OCI-LY3 (cell line): ENCODE measurements around the gene GALNT2.

ENCODE experiments used
- H2AFZ ChIP-seq: fragments of 200-600, 300-600 bp; shearing (Covaris generic); 2 replicates; pipeline ENCODE4 v1.6.0; 2014; ENCODE audit warnings: antibody characterized with exemption, low read depth, low read length
- H3K27ac ChIP-seq: fragments of 200-600, 300-600 bp; sonication (generic); 2 replicates; pipeline ENCODE4 v1.5.1; 2014; ENCODE audit warnings: mild to moderate bottlenecking, low read length, moderate library complexity, mixed read lengths
- H3K27me3 ChIP-seq: fragments of 200-600, 300-600 bp; sonication (generic); 2 replicates; pipeline ENCODE4 v1.6.1; 2014; ENCODE audit warnings: low read depth, low read length, mixed read lengths
- H3K36me3 ChIP-seq: fragments of 200-600, 300-600 bp; sonication (generic); replicated peaks from 2 replicates; pipeline ENCODE3; 2014; ENCODE audit warnings: low read depth, low read length, mixed read lengths
- H3K4me1 ChIP-seq: fragments of 300-600, 200-600 bp; sonication (generic); 2 replicates; pipeline ENCODE4 v1.6.1; 2014; ENCODE audit warnings: low read length, mixed read lengths
- H3K4me2 ChIP-seq: fragments of 200-600, 300-600 bp; sonication (generic); 2 replicates; pipeline ENCODE4 v1.6.1; 2014; ENCODE audit warnings: low read length, mixed read lengths
- H3K4me3 ChIP-seq: fragments of 300-600, 200-600 bp; sonication (generic); 2 replicates; pipeline ENCODE4 v1.5.1; 2014; ENCODE audit warnings: antibody characterized with exemption, mild to moderate bottlenecking, low read length, moderate library complexity
- H3K79me2 ChIP-seq: fragments of 300-600, 200-600 bp; shearing (Covaris generic); 2 replicates; pipeline ENCODE4 v1.6.1; 2014; ENCODE audit warnings: mild to moderate bottlenecking, low read length, mixed read lengths
- H3K9ac ChIP-seq: fragments of 300-600, 200-600 bp; shearing (Covaris generic); 2 replicates; pipeline ENCODE4 v1.6.0; 2014; ENCODE audit warnings: mild to moderate bottlenecking, low read length, moderate library complexity
- H3K9me3 ChIP-seq: fragments of 200-600, 300-600 bp; shearing (Covaris generic); 2 replicates; pipeline ENCODE4 v1.6.1; 2014; ENCODE audit warnings: low read length, mixed read lengths; ENCODE audit not compliant: insufficient read depth
- H4K20me1 ChIP-seq: fragments of 200-600, 300-600 bp; sonication (generic); 2 replicates; pipeline ENCODE4 v1.6.1; 2016; ENCODE audit warnings: low read length, mixed read lengths; ENCODE audit not compliant: insufficient read depth
- CTCF ChIP-seq: fragments of 200-600, 300-600 bp; sonication (generic); IDR thresholded peaks from 2 replicates; pipeline ENCODE4 v1.5.1; 2014; ENCODE audit warnings: antibody characterized with exemption, low read length, low read depth
- EZH2phosphoT487 ChIP-seq: fragments of 200-600 bp; shearing (Covaris generic); IDR thresholded peaks from 2 replicates; pipeline ENCODE4 v1.6.1; 2018; ENCODE audit warnings: antibody characterized with exemption, mixed run types, low read depth

Gene GALNT2

DNA sequence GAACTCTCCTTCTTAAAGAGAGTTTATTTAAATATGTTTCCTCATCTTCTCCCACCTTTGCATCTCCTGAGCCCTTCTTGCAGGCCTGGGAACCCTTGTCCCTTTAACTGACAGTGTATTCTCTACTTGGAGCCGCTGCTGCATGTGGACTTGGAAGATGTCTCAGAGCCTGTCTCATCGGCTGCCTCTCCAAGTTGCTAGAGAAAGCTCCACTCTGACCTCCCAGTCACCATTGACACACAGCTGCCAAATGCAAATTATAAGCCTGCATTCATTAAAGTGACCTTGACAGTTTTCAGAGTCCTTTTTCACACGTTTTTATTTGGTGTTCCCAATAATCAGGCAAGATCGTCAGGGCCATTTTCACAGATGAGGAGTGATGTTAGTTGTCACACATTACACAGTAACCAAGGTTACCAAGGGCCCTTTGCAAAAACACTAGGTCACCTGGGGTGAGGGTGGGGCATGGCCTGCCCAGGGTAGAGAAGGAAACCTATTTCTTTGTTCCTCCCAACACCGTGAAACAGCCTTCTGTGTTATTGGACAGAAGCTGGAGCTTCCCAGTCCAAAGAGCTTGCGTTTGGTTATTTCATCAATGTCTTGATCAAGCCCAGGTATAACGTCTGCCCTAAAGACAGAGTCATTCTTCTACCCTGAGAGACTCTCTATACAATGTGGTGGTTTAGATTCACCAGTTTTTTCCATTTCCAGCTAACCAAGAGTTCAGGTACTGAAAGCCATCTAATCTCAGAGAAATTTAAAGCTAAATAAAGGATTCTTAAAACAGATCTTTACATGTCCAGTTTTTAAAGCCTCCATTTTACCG lies 164.1 kb downstream of the GALNT2 start:
- Histone ChIP-seq H3K9me3 (no peaks in the 10 kb centered on the region), H3K79me2 (no peaks in the 10 kb centered on the region), H3K27ac (no peak overlapping the region), H2AFZ (no peak overlapping the region), H3K36me3 (no peaks in the 10 kb centered on the region), H3K27me3 (no peaks in the 10 kb centered on the region), H3K9ac (no peak overlapping the region), H3K4me3 (no peak overlapping the region), H3K4me2 (no peak overlapping the region), H3K4me1 (0 out of 2 replicates have a peak, but pooled peaks cover 3% of the 10 kb centered on the region), H4K20me1 (no peaks in the 10 kb centered on the region)
- TF ChIP-seq CTCF: no peak
- no peak for TF ChIP-seq EZH2phosphoT487

DNA sequence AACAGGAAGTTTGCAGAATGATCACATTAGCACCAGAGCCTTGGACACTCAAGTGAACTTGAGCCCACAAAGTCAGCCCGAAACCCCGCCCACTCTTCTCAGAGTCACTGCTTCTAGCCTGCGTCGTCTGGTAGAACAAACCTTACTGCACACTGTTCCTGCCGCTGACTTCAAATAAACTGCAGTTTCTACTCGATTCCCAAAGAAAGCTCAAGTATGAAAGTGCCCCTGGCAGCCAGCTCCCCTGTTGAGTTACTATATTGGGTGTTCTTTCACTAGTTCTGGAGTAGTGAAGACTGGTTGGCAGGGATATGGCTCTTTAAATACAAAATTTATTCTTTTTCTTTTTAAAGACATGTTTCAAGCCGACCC lies 164.7 kb downstream of the GALNT2 start:
- Histone ChIP-seq H4K20me1 (no peaks in the 10 kb centered on the region), H3K4me1 (0 out of 2 replicates have a peak, but pooled peaks cover 3% of the 10 kb centered on the region), H3K4me2 (no peak overlapping the region), H3K27ac (no peak overlapping the region), H3K4me3 (no peak overlapping the region), H3K27me3 (no peaks in the 10 kb centered on the region), H3K9me3 (no peaks in the 10 kb centered on the region), H3K9ac (no peak overlapping the region), H3K79me2 (no peaks in the 10 kb centered on the region), H3K36me3 (no peaks in the 10 kb centered on the region), H2AFZ (no peak overlapping the region)
- TF ChIP-seq EZH2phosphoT487 (no peak), CTCF (no peak)

- Histone ChIP-seq H4K20me1 (peaks cover 3% of the 10 kb centered on the region; the same call in 1 of the 2 replicates), H2AFZ (no peak overlapping the region), H3K9me3 (no peaks in the 10 kb centered on the region), H3K79me2 (no peaks in the 10 kb centered on the region), H3K4me3 (no peak overlapping the region), H3K9ac (no peak overlapping the region), H3K36me3 (peaks cover 3% of the 10 kb centered on the region), H3K27ac (no peak overlapping the region), H3K4me2 (no peak overlapping the region), H3K4me1 (0 out of 2 replicates have a peak, but pooled peaks cover 3% of the 10 kb centered on the region), H3K27me3 (no peaks in the 10 kb centered on the region)
- no peak for TF ChIP-seq CTCF
- TF ChIP-seq EZH2phosphoT487: no peak
These were observed 165.3 kb downstream of the GALNT2 start for GRCh38 chr1:230232371-230232771.

DNA sequence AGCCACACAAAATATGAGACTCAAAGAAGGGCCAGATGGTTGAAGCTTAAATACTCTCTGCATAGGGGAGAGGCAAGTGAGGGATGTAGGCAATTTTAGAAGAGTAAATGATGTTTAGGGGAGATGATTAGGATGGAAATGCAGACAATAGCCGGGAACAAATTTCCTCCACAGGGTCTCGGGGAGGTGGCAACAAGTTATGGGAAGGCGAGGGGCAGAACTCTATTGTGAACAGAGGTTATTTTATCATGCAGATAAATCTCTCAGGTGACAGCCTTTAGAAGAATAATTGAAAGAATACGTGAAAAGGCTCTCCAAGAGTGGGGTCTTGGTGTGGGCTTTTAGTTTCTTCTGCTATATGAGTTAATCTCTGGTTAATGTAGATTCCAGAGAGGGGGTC lies 166.7 kb downstream of the GALNT2 start:
- no peaks in the 10 kb centered on the region for H3K9me3 ChIP-seq
- peaks cover 4% of the 10 kb centered on the region for H3K36me3 ChIP-seq
- H3K9ac ChIP-seq: no peak overlapping the region
- H2AFZ ChIP-seq: no peak overlapping the region
- no peak overlapping the region for H3K27ac ChIP-seq
- H4K20me1 ChIP-seq: peaks cover 3% of the 10 kb centered on the region; the same call in 1 of the 2 replicates
- no peaks in the 10 kb centered on the region for H3K79me2 ChIP-seq
- no peak overlapping the region for H3K4me3 ChIP-seq
- no peak overlapping the region for H3K4me2 ChIP-seq
- H3K4me1 ChIP-seq: 0 out of 2 replicates have a peak, but pooled peaks cover 3% of the 10 kb centered on the region
- H3K27me3 ChIP-seq: no peaks in the 10 kb centered on the region
- no peak for TF ChIP-seq CTCF
- TF ChIP-seq EZH2phosphoT487: no peak
